H9 (cell line): ENCODE data around the gene TREML4. TPM values are rescaled to one million over a fixed set of nuclear protein-coding genes. Genes with fewer than 3 reads are reported as not detected.

Source experiments
- DNase-seq: peaks from one replicate; pipeline ENCODE4 v3.0.0-alpha.2; 2017
- H2AFZ ChIP-seq: one replicate; pipeline ENCODE4 v1.6.1; 2013; ENCODE audit warnings: mild to moderate bottlenecking, low read length, control low read depth, moderate library complexity
- H2AK5ac ChIP-seq: 2 replicates; pipeline ENCODE4 v1.6.1; 2013; ENCODE audit warnings: low read length, control low read depth, mixed read lengths; ENCODE audit not compliant: insufficient read length
- H2BK120ac ChIP-seq: one replicate; pipeline ENCODE4 v1.6.1; 2013; ENCODE audit warnings: low read depth, mild to moderate bottlenecking, low read length, control low read depth, inconsistent platforms; ENCODE audit not compliant: poor library complexity, severe bottlenecking
- H2BK12ac ChIP-seq: 2 replicates; pipeline ENCODE4 v1.6.1; 2013; ENCODE audit warnings: low read length, control low read depth, mixed read lengths, low read depth; ENCODE audit not compliant: insufficient read length
- H2BK15ac ChIP-seq: 2 replicates; pipeline ENCODE4 v1.6.1; 2013; ENCODE audit warnings: low read depth, low read length, control low read depth
- H2BK20ac ChIP-seq: one replicate; pipeline ENCODE4 v1.6.1; 2013; ENCODE audit warnings: low read depth, mild to moderate bottlenecking, low read length, control low read depth, inconsistent platforms; ENCODE audit not compliant: poor library complexity, severe bottlenecking
- H2BK5ac ChIP-seq: 2 replicates; pipeline ENCODE4 v1.6.1; 2013; ENCODE audit warnings: low read length, control low read depth, mixed read lengths; ENCODE audit not compliant: insufficient read length
- H3K14ac ChIP-seq: 2 replicates; pipeline ENCODE4 v1.6.1; 2013; ENCODE audit warnings: low read length, control low read depth; ENCODE audit not compliant: insufficient read depth
- H3K18ac ChIP-seq: 2 replicates; pipeline ENCODE4 v1.6.1; 2013; ENCODE audit warnings: low read depth, mild to moderate bottlenecking, mixed read lengths, low read length, control low read depth; ENCODE audit not compliant: insufficient read length
- H3K23ac ChIP-seq: 2 replicates; pipeline ENCODE4 v1.6.1; 2013; ENCODE audit warnings: low read length, control low read depth, mixed read lengths, low read depth; ENCODE audit not compliant: insufficient read length
- H3K23me2 ChIP-seq: 2 replicates; pipeline ENCODE4 v1.6.1; 2013; ENCODE audit warnings: low read depth, mild to moderate bottlenecking, mixed read lengths, low read length, control low read depth; ENCODE audit not compliant: insufficient read length, poor library complexity, severe bottlenecking
- H3K27ac ChIP-seq: 2 replicates; pipeline ENCODE4 v1.5.1; 2013; ENCODE audit warnings: low read length, control low read depth, mixed read lengths, low read depth; ENCODE audit not compliant: insufficient read length
- H3K27me3 ChIP-seq: 2 replicates; pipeline ENCODE4 v1.6.1; 2013; ENCODE audit warnings: low read length, control low read depth, inconsistent platforms; ENCODE audit not compliant: insufficient read depth
- H3K4ac ChIP-seq: 2 replicates; pipeline ENCODE4 v1.6.1; 2013; ENCODE audit warnings: low read depth, mild to moderate bottlenecking, control low read depth, inconsistent platforms, low read length, moderate library complexity
- H3K4me1 ChIP-seq: 2 replicates; pipeline ENCODE4 v1.6.1; 2013; ENCODE audit warnings: low read length, control low read depth, inconsistent platforms; ENCODE audit not compliant: insufficient read depth
- H3K4me2 ChIP-seq: 2 replicates; pipeline ENCODE4 v1.6.1; 2013; ENCODE audit warnings: low read length, control low read depth, mixed read lengths; ENCODE audit not compliant: insufficient read length, insufficient read depth
- H3K56ac ChIP-seq: 2 replicates; pipeline ENCODE4 v1.6.1; 2013; ENCODE audit warnings: low read depth, mild to moderate bottlenecking, mixed read lengths, low read length, control low read depth; ENCODE audit not compliant: insufficient read length
- H3K79me1 ChIP-seq: 2 replicates; pipeline ENCODE4 v1.6.1; 2013; ENCODE audit warnings: low read depth, mild to moderate bottlenecking, moderate library complexity, low read length, control low read depth, inconsistent platforms; ENCODE audit not compliant: insufficient read depth, poor library complexity, severe bottlenecking
- H3K79me2 ChIP-seq: 2 replicates; pipeline ENCODE4 v1.6.1; 2013; ENCODE audit warnings: low read length, control low read depth, inconsistent platforms; ENCODE audit not compliant: insufficient read depth
- H3K9ac ChIP-seq: 2 replicates; pipeline ENCODE4 v1.6.1; 2013; ENCODE audit warnings: low read length, control low read depth, mixed read lengths; ENCODE audit not compliant: insufficient read length; ENCODE audit errors: extremely low read depth
- H3K9me3 ChIP-seq: one replicate; pipeline ENCODE4 v1.6.1; 2013; ENCODE audit warnings: low read depth, low read length, inconsistent platforms; ENCODE audit not compliant: control insufficient read depth
- H3T11ph ChIP-seq: one replicate; pipeline ENCODE4 v1.6.1; 2013; ENCODE audit warnings: mild to moderate bottlenecking, low read length, control low read depth, inconsistent platforms
- H4K20me1 ChIP-seq: one replicate; pipeline ENCODE4 v1.6.1; 2013; ENCODE audit not compliant: control insufficient read depth, insufficient read length, insufficient read depth
- H4K5ac ChIP-seq: 2 replicates; pipeline ENCODE4 v1.6.1; 2013; ENCODE audit warnings: low read depth, mild to moderate bottlenecking, mixed read lengths, low read length, control low read depth; ENCODE audit not compliant: insufficient read length
- H4K8ac ChIP-seq: replicated peaks from 2 replicates; pipeline ENCODE4 v1.6.1; 2013; ENCODE audit warnings: low read length, control low read depth, mixed read lengths, low read depth; ENCODE audit not compliant: insufficient read length
- H4K91ac ChIP-seq: 2 replicates; pipeline ENCODE4 v1.6.1; 2013; ENCODE audit warnings: low read depth, mild to moderate bottlenecking, moderate library complexity, mixed read lengths, low read length, control low read depth; ENCODE audit not compliant: insufficient read length
- H3K27ac Mint-ChIP-seq, 3 experiments: 2 replicates in 2 of 3; 3 replicates in 1 of 3; pipeline ENCODE4 v1.8.0; 2020 to 2021; ENCODE audit warnings: mixed read lengths in 3 of 3, mild to moderate bottlenecking in 1 of 3, moderate library complexity in 1 of 3
- H3K27me3 Mint-ChIP-seq: 2 replicates; pipeline ENCODE4 v1.8.0; 2021; ENCODE audit warnings: low read depth, mild to moderate bottlenecking, moderate library complexity, mixed read lengths
- H3K36me3 Mint-ChIP-seq, 3 experiments: 2 replicates in 2 of 3; 3 replicates in 1 of 3; pipeline ENCODE4 v1.8.0; 2020 to 2021; ENCODE audit warnings: low read depth in 3 of 3, mixed read lengths in 3 of 3; ENCODE audit not compliant: insufficient read depth in 1 of 3
- H3K4me1 Mint-ChIP-seq, 2 experiments: 2 replicates each; pipeline ENCODE4 v1.8.0; 2020; ENCODE audit warnings: mixed read lengths in 2 of 2
- H3K4me3 Mint-ChIP-seq, 2 experiments: 2 replicates in 1 of 2; 3 replicates in 1 of 2; pipeline ENCODE4 v1.8.0; 2020 to 2021; ENCODE audit warnings: mild to moderate bottlenecking in 2 of 2, mixed read lengths in 2 of 2, moderate library complexity in 1 of 2
- H3K9me3 Mint-ChIP-seq, 2 experiments: 2 replicates in 1 of 2; 3 replicates in 1 of 2; pipeline ENCODE4 v1.8.0; 2020; ENCODE audit warnings: mild to moderate bottlenecking in 2 of 2, mixed read lengths in 2 of 2, moderate library complexity in 1 of 2
- CTCF ChIP-seq: fragments of 200-600 bp; sonication (generic); conservative IDR thresholded peaks from 3 replicates; pipeline ENCODE4 v1.8.0; 2021; ENCODE audit warnings: antibody characterized with exemption, mild to moderate bottlenecking
- WGBS: extraction: QIAGEN DNeasy Blood & Tissue Kit; methylation state at CpG from one replicate; pipeline ENCODE4 v1.1.7; 2013; ENCODE audit warnings: missing lambda C conversion rate, low lambda C conversion rate, mixed read lengths; ENCODE audit not compliant: insufficient read length; ENCODE audit errors: extremely low coverage; 5-methylcytosine and 5-hydroxymethylcytosine counted together
- total RNA-seq: library from RNA; stranded (reverse); gene quantifications from 2 replicates; pipeline ENCODE4 v1.2.1, GENCODE V29; 2021

TREML4 gene
- total RNA-seq, 1 experiment from 2014 or later = not detected

DNA sequence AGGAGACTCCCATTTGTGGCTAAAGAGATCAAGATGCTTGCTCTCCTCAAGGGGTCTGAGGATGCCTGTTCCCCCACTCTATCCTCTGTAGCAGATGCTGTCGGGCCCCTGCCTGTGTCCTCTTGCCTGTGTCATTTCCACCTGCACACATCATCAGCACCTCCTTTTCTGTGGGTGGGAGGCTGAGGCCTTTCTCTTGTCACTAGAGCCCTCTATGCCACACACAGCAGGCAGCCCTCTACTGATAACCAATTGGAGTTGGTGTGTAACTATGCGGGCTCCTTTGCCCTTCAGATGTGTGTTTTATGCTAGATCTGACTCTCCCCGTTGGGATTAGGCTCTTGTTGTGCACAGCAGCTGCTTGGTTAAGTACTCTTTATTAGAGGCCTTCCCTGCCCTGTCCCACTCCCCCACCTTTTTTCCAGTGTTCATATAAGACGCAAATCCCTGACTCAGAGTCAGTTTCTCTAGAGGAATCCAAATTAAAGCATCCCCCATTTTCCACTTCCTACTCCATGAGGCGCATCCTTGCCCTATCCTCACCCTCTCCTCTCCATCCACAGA, 34.9 kb upstream of the TREML4 start:
- Histone ChIP-seq H2AFZ (no peak overlapping the region), H2BK5ac (no peak overlapping the region), H3K9ac (no peak overlapping the region), H3K4me1 (no peaks in the 10 kb centered on the region), H2BK15ac (no peak overlapping the region), H2BK120ac (no peak overlapping the region), H3K79me1 (no peaks in the 10 kb centered on the region), H4K5ac (no peak overlapping the region), H4K8ac (no peak overlapping the region), H3K18ac (no peak overlapping the region), H3K79me2 (no peaks in the 10 kb centered on the region), H3T11ph (no peak overlapping the region), H2BK12ac (no peak overlapping the region), H3K14ac (no peak overlapping the region), H3K9me3 (peaks cover 10% of the 10 kb centered on the region), H3K27me3 (no peaks in the 10 kb centered on the region), H3K23ac (no peak overlapping the region), H4K91ac (no peak overlapping the region), H2BK20ac (no peak overlapping the region), H3K4ac (no peak overlapping the region), H4K20me1 (no peaks in the 10 kb centered on the region), H3K23me2 (no peaks in the 10 kb centered on the region), H3K56ac (no peak overlapping the region), H3K27ac (no peak overlapping the region), H2AK5ac (no peak overlapping the region), H3K4me2 (no peak overlapping the region)
- Mint-ChIP-seq H3K27me3 (peaks cover 22% of the 10 kb centered on the region), H3K9me3 (peaks cover 14 to 15% of the 10 kb centered on the region in 2 experiments), H3K27ac (peak overlapping the region in 1 of 3 experiments; percentile 53; a peak in 1 of 7 replicates), H3K4me1 (peaks cover 0 to 7% of the 10 kb centered on the region in 2 experiments; a peak in 2 of 4 replicates), H3K4me3 (no peak overlapping the region), H3K36me3 (peaks cover 6 to 15% (median 11%) of the 10 kb centered on the region in 3 experiments)
- no CpG with 5 or more reads among the region's 5 CpGs for WGBS
- no peak for DNase-seq
- TF ChIP-seq CTCF = no peak
